ENCODE results near the gene C19orf85. TPM values are rescaled to one million over a fixed set of nuclear protein-coding genes. Genes with fewer than 3 reads are reported as not detected.
"Not testable (repeated sequence)": the region's sequence is repeated elsewhere in the genome, so short reads cannot be mapped to it uniquely, and the experiment has no call there.

C19orf85 gene
- total RNA-seq, 1 experiment from 2014 or later: 0.23 TPM

DNA sequence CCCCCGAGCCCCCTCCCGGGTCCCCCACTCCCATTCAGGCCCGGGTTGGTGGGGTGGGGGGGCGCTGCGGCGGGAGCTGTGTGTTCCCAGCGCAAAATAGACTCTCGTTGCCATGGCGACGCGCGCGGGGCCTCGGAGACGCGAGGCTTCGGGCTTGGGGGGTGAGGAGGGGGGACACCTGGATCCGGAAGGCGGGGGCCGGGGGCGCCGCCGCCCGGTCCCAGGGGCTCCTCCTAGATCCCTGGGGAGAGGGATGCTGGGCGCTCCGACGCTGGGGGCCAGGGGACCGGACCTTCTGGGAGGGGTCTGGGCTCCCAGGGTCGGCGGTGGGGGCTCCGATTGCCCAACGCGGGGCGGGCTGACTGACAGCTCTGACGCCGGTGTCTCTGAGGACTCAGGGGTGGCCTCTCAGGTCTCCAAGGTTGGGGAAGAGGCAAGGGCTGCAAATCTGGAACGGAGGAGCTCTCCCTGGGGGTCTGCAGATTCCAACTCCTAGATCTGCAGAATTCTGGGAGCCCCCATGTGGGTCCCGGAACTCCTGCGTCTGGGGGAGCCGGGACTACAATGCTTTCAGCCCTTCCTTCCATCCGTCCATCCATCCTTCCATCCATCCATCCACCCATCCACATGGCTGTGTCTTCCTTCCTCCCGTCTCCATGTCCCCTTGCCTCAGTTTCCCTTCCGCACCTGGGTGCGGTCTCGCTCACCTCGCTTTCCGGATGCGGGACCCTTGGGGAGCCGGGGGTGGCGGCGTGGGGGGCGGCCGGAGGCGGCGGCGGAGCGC is 12.4 kb downstream of the C19orf85 start:
- H3K27me3 Mint-ChIP-seq (ENCODE audit: insufficient read depth, unreplicated experiment): peaks cover 12% of the 10 kb centered on the region
- TF ChIP-seq, protein P1, sequence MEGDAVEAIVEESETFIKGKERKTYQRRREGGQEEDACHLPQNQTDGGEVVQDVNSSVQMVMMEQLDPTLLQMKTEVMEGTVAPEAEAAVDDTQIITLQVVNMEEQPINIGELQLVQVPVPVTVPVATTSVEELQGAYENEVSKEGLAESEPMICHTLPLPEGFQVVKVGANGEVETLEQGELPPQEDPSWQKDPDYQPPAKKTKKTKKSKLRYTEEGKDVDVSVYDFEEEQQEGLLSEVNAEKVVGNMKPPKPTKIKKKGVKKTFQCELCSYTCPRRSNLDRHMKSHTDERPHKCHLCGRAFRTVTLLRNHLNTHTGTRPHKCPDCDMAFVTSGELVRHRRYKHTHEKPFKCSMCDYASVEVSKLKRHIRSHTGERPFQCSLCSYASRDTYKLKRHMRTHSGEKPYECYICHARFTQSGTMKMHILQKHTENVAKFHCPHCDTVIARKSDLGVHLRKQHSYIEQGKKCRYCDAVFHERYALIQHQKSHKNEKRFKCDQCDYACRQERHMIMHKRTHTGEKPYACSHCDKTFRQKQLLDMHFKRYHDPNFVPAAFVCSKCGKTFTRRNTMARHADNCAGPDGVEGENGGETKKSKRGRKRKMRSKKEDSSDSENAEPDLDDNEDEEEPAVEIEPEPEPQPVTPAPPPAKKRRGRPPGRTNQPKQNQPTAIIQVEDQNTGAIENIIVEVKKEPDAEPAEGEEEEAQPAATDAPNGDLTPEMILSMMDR (IDR thresholded peaks at IDR 0.05; ENCODE audit: unreplicated experiment): no peak
- H3K36me3 Mint-ChIP-seq (ENCODE audit: insufficient read depth, unreplicated experiment): peaks cover 8% of the 10 kb centered on the region
- BruUV-seq (replicated peaks): no TSS peak
- CTCF ChIA-PET: interaction anchor here (0.5 to 1.5 kb wide), 6 partner anchors 23 to 288 kb away, joined by 3 to 5 read pairs (median 3); no protein-coding TSS in a partner anchor
- H3K4me1 Mint-ChIP-seq (ENCODE audit: insufficient read depth, unreplicated experiment): no peaks in the 10 kb centered on the region
- intact Hi-C loops (cut with micrococcal nuclease): no loop called here
- H3K4me3 Mint-ChIP-seq (ENCODE audit: unreplicated experiment): peak overlapping the region; percentile 63
- no peak overlapping the region for H3K27ac Mint-ChIP-seq (ENCODE audit: low read depth, unreplicated experiment)
- POLR2A ChIA-PET: interaction anchor here (0.6 kb wide), 1 partner anchor 225 kb away, joined by 3 read pairs; no protein-coding TSS in a partner anchor
- H3K9me3 Mint-ChIP-seq (ENCODE audit: unreplicated experiment): no peaks in the 10 kb centered on the region
- DNase-seq (ENCODE audit: unreplicated experiment): no peak

DNA sequence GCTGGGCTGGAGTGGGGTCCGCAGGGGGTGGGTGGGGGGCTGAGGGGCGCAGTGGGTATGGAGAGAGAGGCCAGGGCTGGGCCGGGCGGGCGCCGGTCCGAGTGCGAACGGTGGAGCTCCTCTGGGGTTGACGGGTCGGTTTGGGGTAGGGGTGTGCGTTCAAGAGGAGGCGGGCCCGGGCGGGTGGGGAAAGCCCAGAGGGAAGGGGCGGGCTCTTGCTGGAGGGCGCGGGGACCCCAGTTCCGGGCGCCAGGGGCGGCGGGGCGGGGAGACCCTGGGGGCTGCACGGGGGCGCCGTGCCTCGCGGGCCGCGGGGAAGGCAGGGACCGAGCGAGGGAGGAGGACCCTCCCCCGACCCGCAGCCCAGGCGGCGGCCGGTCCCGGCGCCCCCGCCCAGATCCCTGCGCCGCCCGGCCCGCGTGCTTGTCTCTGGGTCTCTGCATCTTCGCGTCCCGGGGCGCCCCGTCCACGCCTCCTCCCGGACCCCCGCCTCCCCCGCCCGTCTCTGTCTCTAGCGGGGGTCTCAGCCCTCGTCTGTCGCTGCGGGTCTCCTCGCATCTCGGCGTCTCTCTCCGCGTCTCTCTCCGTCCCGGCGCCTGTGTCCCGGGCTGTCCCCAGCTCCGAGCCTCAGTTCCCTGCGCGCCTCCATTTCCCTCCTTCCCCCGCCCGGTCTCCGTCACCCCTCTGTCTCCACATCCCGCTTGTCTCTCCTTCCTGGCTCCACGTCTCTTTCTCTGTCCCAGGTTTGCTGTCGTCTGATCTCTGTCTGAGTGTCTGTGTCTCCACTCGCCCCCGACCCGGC is 13.2 kb downstream of the C19orf85 start:
- intact Hi-C loops (cut with micrococcal nuclease): no loop called here
- Mint-ChIP-seq H3K27me3 (ENCODE audit: insufficient read depth, unreplicated experiment) (peaks cover 12% of the 10 kb centered on the region), H3K36me3 (ENCODE audit: insufficient read depth, unreplicated experiment) (peaks cover 2% of the 10 kb centered on the region), H3K27ac (ENCODE audit: low read depth, unreplicated experiment) (no peak overlapping the region), H3K9me3 (ENCODE audit: unreplicated experiment) (no peaks in the 10 kb centered on the region), H3K4me3 (ENCODE audit: unreplicated experiment) (peak overlapping the region; percentile 63), H3K4me1 (ENCODE audit: insufficient read depth, unreplicated experiment) (no peaks in the 10 kb centered on the region)
- CTCF ChIA-PET: interaction anchor here (0.5 to 0.7 kb wide), 2 partner anchors 24 to 287 kb away, joined by 3 read pairs; no protein-coding TSS in a partner anchor
- POLR2A ChIA-PET: interaction anchor here (0.6 kb wide), 1 partner anchor 226 kb away, joined by 3 read pairs; no protein-coding TSS in a partner anchor
- BruUV-seq (replicated peaks): no TSS peak
- DNase-seq (ENCODE audit: unreplicated experiment): no peak
- TF ChIP-seq, protein P1 (IDR thresholded peaks at IDR 0.05; ENCODE audit: unreplicated experiment): no peak

- POLR2A ChIA-PET: no interaction called here
- intact Hi-C loops (cut with micrococcal nuclease): no loop called here
- H3K4me1 Mint-ChIP-seq (ENCODE audit: insufficient read depth, unreplicated experiment): peaks cover 12% of the 10 kb centered on the region
These were observed 15.1 kb downstream of the C19orf85 start for GRCh38 chr19:55449469-55449868.

GRCh38 chr19:55448175-55448490 is 16.4 kb downstream of the C19orf85 start:
- H3K9me3 Mint-ChIP-seq (ENCODE audit: unreplicated experiment); intact Hi-C loops (cut with micrococcal nuclease); DNase-seq (ENCODE audit: unreplicated experiment); H3K27ac Mint-ChIP-seq (ENCODE audit: low read depth, unreplicated experiment); H3K36me3 Mint-ChIP-seq (ENCODE audit: insufficient read depth, unreplicated experiment); H3K4me3 Mint-ChIP-seq (ENCODE audit: unreplicated experiment); BruUV-seq (replicated peaks): not testable (repeated sequence)
- POLR2A ChIA-PET: interaction anchor here (0.8 to 3.0 kb wide), 9 partner anchors 11 to 184 kb away, joined by 3 to 22 read pairs (median 9); partner anchors contain the start of genes ISOC2, KMT5C, RPL28 and TMEM238
- H3K4me1 Mint-ChIP-seq (ENCODE audit: insufficient read depth, unreplicated experiment): peaks cover 22% of the 10 kb centered on the region
- CTCF ChIA-PET: interaction anchor here (0.7 kb wide), 1 partner anchor 294 kb away, joined by 3 read pairs; no protein-coding TSS in a partner anchor
- H3K27me3 Mint-ChIP-seq (ENCODE audit: insufficient read depth, unreplicated experiment): peaks cover 29% of the 10 kb centered on the region

More at GRCh38 chr19:55449469-55449868, 15.1 kb downstream of the C19orf85 start:
- CTCF ChIA-PET: interaction anchor here (0.5 to 1.8 kb wide), 4 partner anchors 8 to 158 kb away, joined by 3 to 7 read pairs (median 4); no protein-coding TSS in a partner anchor
- no peak for DNase-seq (ENCODE audit: unreplicated experiment)
- peaks cover 20% of the 10 kb centered on the region for H3K27me3 Mint-ChIP-seq (ENCODE audit: insufficient read depth, unreplicated experiment)
- H3K9me3 Mint-ChIP-seq (ENCODE audit: unreplicated experiment): no peaks in the 10 kb centered on the region
- H3K4me3 Mint-ChIP-seq (ENCODE audit: unreplicated experiment): no peak overlapping the region
- BruUV-seq (replicated peaks): no TSS peak
- no peak overlapping the region for H3K27ac Mint-ChIP-seq (ENCODE audit: low read depth, unreplicated experiment)
- no peaks in the 10 kb centered on the region for H3K36me3 Mint-ChIP-seq (ENCODE audit: insufficient read depth, unreplicated experiment)
- TF ChIP-seq, protein P1 (IDR thresholded peaks at IDR 0.05; ENCODE audit: unreplicated experiment): no peak

Measured in MCF 10A (cell line).